PC-9 (cell line): ENCODE measurements around the gene TRIM39. TPM values are rescaled to one million over a fixed set of nuclear protein-coding genes. Genes with fewer than 3 reads are reported as not detected.
"Not testable (repeated sequence)": the region's sequence is repeated elsewhere in the genome, so short reads cannot be mapped to it uniquely, and the experiment has no call there.

Experiments
- Bru-seq: library from RNA; stranded (reverse); fragments of 400-500 nt; gene quantifications from one replicate; lab custom pipeline; 2021; lab: Mats Ljungman, UMichigan
- BruChase-seq, 2 experiments: library from RNA; stranded (reverse); fragments of 400-500 nt; gene quantifications; one replicate each; lab custom pipeline; 2021; lab: Mats Ljungman, UMichigan
- BruUV-seq: library from RNA; stranded (reverse); fragments of 400-500 nt; replicated peaks from 2 replicates; lab custom pipeline; 2021; lab: Mats Ljungman, UMichigan
- CTCF ChIA-PET: fragments of 300-600 bp; sonication (Branson Sonifier 250); formaldehyde crosslinking; loops from one replicate; lab custom pipeline; 2022; ENCODE audit warnings: antibody characterized with exemption; lab: Charles Lee
- POLR2A ChIA-PET: fragments of 300-600 bp; sonication (Branson Sonifier 250); formaldehyde crosslinking; loops from one replicate; lab custom pipeline; 2022; ENCODE audit warnings: antibody characterized with exemption; ENCODE audit not compliant: unreplicated experiment; lab: Charles Lee
- DNase-seq, 2 experiments: peaks; one replicate each; pipeline versions ENCODE4 v3.0.0 to v3.0.0-alpha.2; 2015 to 2022; ENCODE audit warnings: mixed read lengths in 1 of 2
- H2AFZ ChIP-seq: fragments of 200-600 bp; sonication (generic); 2 replicates; pipeline ENCODE4 v1.8.1; 2017; ENCODE audit warnings: antibody characterized with exemption
- H3F3A ChIP-seq: fragments of 200-600 bp; sonication (generic); 2 replicates; pipeline ENCODE4 v1.8.1; 2017; ENCODE audit warnings: antibody characterized with exemption, mild to moderate bottlenecking, low read depth; ENCODE audit not compliant: insufficient read depth
- H3K27ac ChIP-seq: fragments of 200-600 bp; sonication (generic); 2 replicates; pipeline ENCODE4 v1.6.1; 2016; ENCODE audit warnings: mixed run types
- H3K27me3 ChIP-seq: fragments of 200-600 bp; sonication (generic); 2 replicates; pipeline ENCODE4 v1.6.1; 2016; ENCODE audit warnings: low read depth, mixed run types; ENCODE audit not compliant: insufficient read depth
- H3K36me3 ChIP-seq: fragments of 200-600 bp; sonication (generic); 2 replicates; pipeline ENCODE4 v1.6.1; 2016; ENCODE audit warnings: low read depth, mixed run types
- H3K4me1 ChIP-seq: fragments of 200-600 bp; sonication (generic); replicated peaks from 2 replicates; pipeline ENCODE4 v1.6.1; 2016; ENCODE audit warnings: mixed run types; ENCODE audit not compliant: insufficient read depth
- H3K4me2 ChIP-seq: fragments of 200-600 bp; sonication (generic); 2 replicates; pipeline ENCODE4 v1.6.1; 2017; ENCODE audit warnings: mixed run types
- H3K4me3 ChIP-seq: fragments of 200-600 bp; sonication (generic); 2 replicates; pipeline ENCODE4 v1.6.1; 2016; ENCODE audit warnings: mixed run types
- H3K79me2 ChIP-seq: fragments of 200-600 bp; sonication (generic); 2 replicates; pipeline ENCODE4 v1.6.1; 2017; ENCODE audit warnings: low read depth, mixed run types
- H3K9me2 ChIP-seq: fragments of 200-600 bp; sonication (generic); 2 replicates; pipeline ENCODE4 v1.8.1; 2017; ENCODE audit warnings: mild to moderate bottlenecking; ENCODE audit not compliant: insufficient read depth
- H3K9me3 ChIP-seq: fragments of 200-600 bp; sonication (generic); 2 replicates; pipeline ENCODE4 v1.8.1; 2016; ENCODE audit warnings: low read depth; ENCODE audit not compliant: insufficient read depth
- H4K20me1 ChIP-seq: fragments of 200-600 bp; sonication (generic); 2 replicates; pipeline ENCODE4 v1.8.1; 2017; ENCODE audit not compliant: insufficient read depth
- EZH2 ChIP-seq: fragments of 200-600 bp; sonication (generic); IDR thresholded peaks from 2 replicates; pipeline ENCODE4 v1.8.0; 2017; ENCODE audit warnings: antibody characterized with exemption, low read depth
- intact Hi-C: fragments of 100-400 bp; cut with micrococcal nuclease; formaldehyde crosslinking; loops from one replicate; pipeline ENCODE4 v1.10.0; 2022; ENCODE audit not compliant: unreplicated experiment
- long read RNA-seq: library from polyadenylated mRNA; stranded (forward); transcript quantifications from one replicate; pipeline ENCODE4 v2.0.0, GENCODE V29; 2022
- total RNA-seq: library from RNA; stranded (reverse); gene quantifications from 2 replicates; pipeline ENCODE4 v1.2.3, GENCODE V29; 2021
- TF ChIP-seq, protein P1 (sequence below): fragments of 200-600 bp; sonication (generic); conservative IDR thresholded peaks from 2 replicates; pipeline ENCODE4 v1.6.1; 2017; ENCODE audit warnings: mixed run types, antibody characterized with exemption, mild to moderate bottlenecking, moderate library complexity

Gene TRIM39
- total RNA-seq (12.5 and 14.4 TPM in 2 replicates), Bru-seq, nascent RNA (percentile 78 among the genes with signal in this experiment), BruChase-seq, experiment 1, labeled RNA remaining after a 2-hour chase (percentile 90 among the genes with signal in this experiment), BruChase-seq, experiment 2, labeled RNA remaining after a 6-hour chase (percentile 91 among the genes with signal in this experiment)
- long read RNA-seq, partial matches to known transcripts, result 2 of 22 reads
- long read RNA-seq, other reads (novel, unspliced or antisense), result 16 of 22 reads

DNA sequence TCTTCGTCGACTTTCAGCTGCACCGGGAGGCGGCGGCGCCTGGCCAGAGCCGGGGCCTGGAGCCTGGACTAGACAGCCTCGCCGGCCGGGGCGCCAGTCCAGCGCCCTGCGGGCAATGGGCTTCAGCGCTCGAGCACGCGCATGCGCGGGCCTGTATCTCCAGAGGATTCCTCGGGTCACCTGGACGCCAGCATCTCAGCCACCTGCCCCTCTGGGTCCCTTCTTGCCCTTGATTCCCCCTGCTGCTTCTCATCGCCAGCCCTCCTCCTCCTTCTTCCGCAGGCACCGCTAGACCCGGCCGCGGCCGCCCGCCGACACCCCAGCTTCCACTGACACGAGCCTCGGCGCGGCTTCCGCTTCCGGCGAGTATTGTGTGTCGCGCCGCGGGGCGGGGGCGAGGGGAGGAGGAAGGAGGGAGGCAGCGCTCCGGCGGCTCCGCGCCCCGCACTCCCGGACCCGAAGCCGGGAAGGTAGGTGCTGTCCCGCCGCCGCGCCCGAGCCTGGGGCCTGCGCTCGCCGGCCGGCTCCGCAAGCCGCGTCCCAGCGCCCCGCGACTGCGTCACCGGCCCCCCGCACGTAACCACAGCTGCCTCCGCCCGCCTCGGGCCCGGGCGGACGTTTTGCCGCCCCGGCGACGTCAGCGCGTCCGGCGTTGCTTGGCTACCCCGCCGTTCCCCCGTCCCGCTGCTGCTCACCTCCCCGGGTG, at the start of gene TRIM39:
TRIM39 (plus strand) TSS at position 402 of the 706 bp plus-strand sequence. CDS start 2,391 bp downstream, outside the sequence.
- DNase-seq, result peak; percentile 62 to 86
- H4K20me1 ChIP-seq, result peaks cover 36% of the 10 kb centered on the region
- intact Hi-C loops, result loop anchor here (5.0 kb wide), 3 partner anchors 114 to 264 kb away; partner anchors contain the start of genes POLR1H and TRIM26
- ChIA-PET CTCF (no interaction called here), POLR2A (interaction anchor here (0.6 kb wide), 3 partner anchors 114 to 616 kb away, joined by 5 to 10 read pairs (median 9); no protein-coding TSS in a partner anchor)
- H3K27me3 ChIP-seq, result no peaks in the 10 kb centered on the region
- H3K4me1 ChIP-seq, result peaks cover 20% of the 10 kb centered on the region
- peaks cover 17% of the 10 kb centered on the region for H3K36me3 ChIP-seq
- H3K79me2 ChIP-seq, result peaks cover 53% of the 10 kb centered on the region
- BruUV-seq, result no TSS peak
- TF ChIP-seq, protein P1, sequence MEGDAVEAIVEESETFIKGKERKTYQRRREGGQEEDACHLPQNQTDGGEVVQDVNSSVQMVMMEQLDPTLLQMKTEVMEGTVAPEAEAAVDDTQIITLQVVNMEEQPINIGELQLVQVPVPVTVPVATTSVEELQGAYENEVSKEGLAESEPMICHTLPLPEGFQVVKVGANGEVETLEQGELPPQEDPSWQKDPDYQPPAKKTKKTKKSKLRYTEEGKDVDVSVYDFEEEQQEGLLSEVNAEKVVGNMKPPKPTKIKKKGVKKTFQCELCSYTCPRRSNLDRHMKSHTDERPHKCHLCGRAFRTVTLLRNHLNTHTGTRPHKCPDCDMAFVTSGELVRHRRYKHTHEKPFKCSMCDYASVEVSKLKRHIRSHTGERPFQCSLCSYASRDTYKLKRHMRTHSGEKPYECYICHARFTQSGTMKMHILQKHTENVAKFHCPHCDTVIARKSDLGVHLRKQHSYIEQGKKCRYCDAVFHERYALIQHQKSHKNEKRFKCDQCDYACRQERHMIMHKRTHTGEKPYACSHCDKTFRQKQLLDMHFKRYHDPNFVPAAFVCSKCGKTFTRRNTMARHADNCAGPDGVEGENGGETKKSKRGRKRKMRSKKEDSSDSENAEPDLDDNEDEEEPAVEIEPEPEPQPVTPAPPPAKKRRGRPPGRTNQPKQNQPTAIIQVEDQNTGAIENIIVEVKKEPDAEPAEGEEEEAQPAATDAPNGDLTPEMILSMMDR, result no peak
- no peak for TF ChIP-seq EZH2
- H3K9me3 ChIP-seq, result no peaks in the 10 kb centered on the region
- peak within 1 kb of the TSS; percentile 98 for H3K4me2 ChIP-seq
- H3F3A ChIP-seq, result peaks cover 29% of the 10 kb centered on the region; the same call in 1 of the 2 replicates
- peak within 1 kb of the TSS; percentile 91 for H3K4me3 ChIP-seq
- H3K27ac ChIP-seq, result peak within 1 kb of the TSS; percentile 82
- no peaks in the 10 kb centered on the region for H3K9me2 ChIP-seq
- peak within 1 kb of the TSS; percentile 92 for H2AFZ ChIP-seq

DNA sequence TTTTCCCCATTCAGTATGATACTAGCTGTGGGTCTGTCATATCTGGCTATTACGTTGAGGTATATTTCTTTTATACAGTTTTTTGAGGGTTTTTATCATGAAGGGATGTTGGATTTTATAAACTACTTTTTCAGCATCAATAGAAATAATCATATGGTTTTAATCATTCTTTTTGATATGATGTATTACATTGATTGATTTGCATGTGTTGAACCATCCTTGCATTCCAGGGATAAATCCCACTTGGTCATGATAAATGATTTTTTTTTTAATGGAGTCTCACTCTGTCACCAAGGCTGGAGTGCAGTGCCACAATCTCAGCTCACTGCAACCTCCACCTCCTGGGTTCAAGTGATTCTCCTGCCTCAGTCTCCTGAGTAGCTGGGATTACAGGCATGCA, 45.7 kb upstream of the TRIM39 start:
- Histone ChIP-seq H3K9me3 (peaks cover 90% of the 10 kb centered on the region), H3F3A (peaks cover 15% of the 10 kb centered on the region)
- CTCF ChIA-PET, H3K4me3 ChIP-seq, POLR2A ChIA-PET, H3K4me2 ChIP-seq, H2AFZ ChIP-seq, H3K27ac ChIP-seq, H3K4me1 ChIP-seq, H3K79me2 ChIP-seq, DNase-seq, BruUV-seq, H3K36me3 ChIP-seq, H4K20me1 ChIP-seq, H3K27me3 ChIP-seq, intact Hi-C loops, H3K9me2 ChIP-seq: not testable (repeated sequence)

GRCh38 chr6:30282522-30282921, 44.2 kb upstream of the TRIM39 start:
- H3K9me2 ChIP-seq, result no peaks in the 10 kb centered on the region
- no peak overlapping the region for H2AFZ ChIP-seq
- no TSS peak for BruUV-seq
- H4K20me1 ChIP-seq, result no peaks in the 10 kb centered on the region
- TF ChIP-seq EZH2, result no peak
- TF ChIP-seq, protein P1, result no peak
- no peaks in the 10 kb centered on the region for H3K27me3 ChIP-seq
- H3K4me1 ChIP-seq, result no peaks in the 10 kb centered on the region
- ChIA-PET POLR2A (no interaction called here), CTCF (no interaction called here)
- no peak overlapping the region for H3K4me2 ChIP-seq
- no peaks in the 10 kb centered on the region for H3K79me2 ChIP-seq
- H3F3A ChIP-seq, result peaks cover 20% of the 10 kb centered on the region
- no peaks in the 10 kb centered on the region for H3K36me3 ChIP-seq
- intact Hi-C loops, result no loop called here
- H3K4me3 ChIP-seq, result no peak overlapping the region
- no peak for DNase-seq
- H3K9me3 ChIP-seq, result peaks cover 97% of the 10 kb centered on the region
- no peak overlapping the region for H3K27ac ChIP-seq
